Measurements from ENCODE around the gene MRPS18A. TPM values are rescaled to one million over a fixed set of nuclear protein-coding genes. Genes with fewer than 3 reads are reported as not detected.
"Not testable (repeated sequence)": the region's sequence is repeated elsewhere in the genome, so short reads cannot be mapped to it uniquely, and the experiment has no call there.

MRPS18A gene
- total RNA-seq, 1 experiment from 2014 or later: 77.8 TPM

DNA sequence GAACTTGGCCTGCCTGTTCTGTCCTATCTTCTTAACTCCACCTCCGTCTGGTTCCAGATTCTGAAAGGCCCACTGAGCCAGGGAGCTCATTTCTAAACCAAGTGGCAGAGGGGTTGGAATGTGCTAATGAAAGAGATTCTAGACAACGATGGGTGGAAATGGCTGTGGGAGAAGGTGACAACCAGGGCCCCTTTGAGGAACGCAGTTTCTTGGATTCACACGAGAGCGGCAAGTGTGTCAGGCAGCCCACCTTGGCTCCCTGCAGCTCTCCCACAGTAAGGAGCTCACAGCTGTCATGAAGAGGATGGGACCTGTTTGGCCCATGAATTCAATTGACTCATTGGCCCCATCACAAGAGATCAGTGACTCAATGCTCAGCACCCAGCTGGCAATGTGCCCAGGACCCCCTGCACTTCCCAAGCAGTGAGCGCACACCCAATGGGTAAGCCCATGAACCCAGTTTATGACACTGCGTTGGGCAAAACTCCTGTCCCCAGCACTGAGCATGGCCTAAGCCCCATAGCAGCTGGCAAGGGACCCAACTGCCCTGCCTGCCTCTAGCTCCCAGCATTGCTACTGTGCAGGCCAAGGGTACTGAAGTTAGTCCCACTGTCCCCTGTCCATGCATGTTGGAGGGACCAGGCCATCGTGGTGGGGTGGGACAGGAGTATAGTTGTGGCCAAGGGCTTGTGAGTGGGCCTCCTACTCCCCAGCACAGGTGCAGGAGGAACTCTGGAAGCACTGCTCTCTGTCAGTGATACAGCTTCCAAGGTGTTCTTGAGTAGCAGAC, 16.4 kb downstream of the MRPS18A start:
- no peak for DNase-seq (ENCODE audit: low read depth)

DNA sequence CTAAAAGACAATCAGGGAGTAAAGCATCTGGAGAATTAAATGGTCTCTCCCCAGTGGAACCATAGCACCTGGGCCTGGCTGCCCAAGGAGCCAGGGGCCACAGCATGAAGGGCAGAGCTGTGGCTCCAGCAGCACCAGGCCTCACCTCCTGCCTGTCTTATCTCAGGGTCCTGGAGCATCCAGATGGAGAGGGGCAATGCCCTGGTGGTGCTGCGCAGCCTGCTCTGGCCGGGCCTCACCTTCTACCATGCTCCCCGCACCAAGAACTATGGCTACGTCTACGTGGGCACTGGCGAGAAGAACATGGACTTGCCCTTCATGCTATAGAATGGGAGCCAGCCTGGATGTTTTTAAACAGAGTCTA, 17.0 kb downstream of the MRPS18A start:
- DNase-seq (ENCODE audit: low read depth): no peak

DNA sequence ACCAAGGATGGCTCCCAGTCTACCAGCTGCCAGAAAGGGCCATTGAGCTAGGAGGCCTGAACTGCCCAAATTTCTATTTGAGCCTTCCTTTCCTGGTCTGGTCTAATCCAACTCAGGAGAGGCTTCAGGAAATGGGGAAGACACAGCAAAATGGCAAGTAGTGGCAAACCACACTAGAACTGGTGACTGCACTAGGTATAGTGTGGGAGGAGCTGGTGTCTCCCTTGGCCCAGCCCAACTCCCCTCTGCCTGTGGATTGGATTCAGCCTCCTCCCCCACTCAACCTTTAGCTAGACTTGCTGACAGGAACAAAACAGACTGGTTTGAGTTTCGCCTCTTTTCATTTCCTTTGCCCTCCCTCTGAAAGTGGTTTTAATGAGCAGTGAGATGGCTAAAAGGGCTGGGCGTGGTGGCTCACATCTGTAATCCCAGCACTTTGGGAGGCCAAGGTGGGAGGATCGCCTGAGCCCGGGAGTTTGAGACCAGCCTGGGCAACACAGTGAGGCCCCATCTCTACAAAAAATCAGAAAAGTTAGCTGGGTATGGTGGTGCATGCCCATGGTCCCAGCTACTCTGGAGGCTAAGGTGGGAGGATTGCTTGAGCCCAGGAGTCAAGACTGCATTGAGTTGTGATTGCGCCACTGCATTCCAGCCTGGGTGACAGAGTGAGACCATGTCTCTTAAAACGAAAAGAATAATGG, 17.5 kb downstream of the MRPS18A start:
- no peak for DNase-seq (ENCODE audit: low read depth)

DNA sequence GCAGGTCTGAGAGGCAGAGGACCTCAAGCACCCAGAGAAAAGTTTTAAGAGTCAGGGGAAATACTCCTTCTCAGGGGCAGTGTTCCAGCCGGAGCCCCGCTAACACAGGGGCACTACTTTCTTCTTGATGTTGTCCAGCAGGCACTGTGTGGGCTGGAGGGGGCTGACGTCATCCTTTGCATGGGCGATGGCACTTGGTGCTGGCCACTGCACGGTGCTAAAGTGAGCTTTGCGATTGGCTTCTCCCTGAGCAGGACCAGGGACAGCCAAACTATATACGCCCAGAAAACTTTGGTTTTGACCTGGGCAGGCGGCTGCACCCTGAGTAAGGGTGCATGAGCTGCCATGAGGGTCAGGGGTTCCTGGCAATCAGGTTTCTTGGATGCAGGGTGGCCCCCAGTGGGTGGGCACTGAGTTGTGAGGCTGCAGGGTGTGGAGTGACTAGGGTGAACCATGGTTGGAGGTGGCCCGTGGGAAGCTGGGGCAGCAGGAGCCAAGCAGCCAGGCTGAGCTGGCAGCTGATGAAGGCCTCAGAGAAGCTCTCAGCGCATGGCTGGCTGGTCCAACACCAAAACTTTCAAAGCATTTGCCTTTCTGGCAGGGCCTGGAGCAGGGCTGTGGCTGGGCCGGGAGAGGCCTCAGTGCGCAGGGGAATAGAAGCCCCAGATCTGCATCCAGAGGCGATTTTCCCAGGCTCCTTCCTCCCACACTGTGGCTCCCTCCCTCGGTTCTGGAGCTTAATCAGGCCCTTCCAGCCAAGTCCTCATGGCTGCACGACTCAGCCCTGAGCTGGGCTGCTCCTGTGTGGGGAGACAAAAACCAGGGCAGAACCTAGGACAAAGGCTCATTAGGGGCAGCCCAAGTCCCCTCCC, 18.3 kb downstream of the MRPS18A start:
- DNase-seq (ENCODE audit: low read depth): peak; percentile 73

DNA sequence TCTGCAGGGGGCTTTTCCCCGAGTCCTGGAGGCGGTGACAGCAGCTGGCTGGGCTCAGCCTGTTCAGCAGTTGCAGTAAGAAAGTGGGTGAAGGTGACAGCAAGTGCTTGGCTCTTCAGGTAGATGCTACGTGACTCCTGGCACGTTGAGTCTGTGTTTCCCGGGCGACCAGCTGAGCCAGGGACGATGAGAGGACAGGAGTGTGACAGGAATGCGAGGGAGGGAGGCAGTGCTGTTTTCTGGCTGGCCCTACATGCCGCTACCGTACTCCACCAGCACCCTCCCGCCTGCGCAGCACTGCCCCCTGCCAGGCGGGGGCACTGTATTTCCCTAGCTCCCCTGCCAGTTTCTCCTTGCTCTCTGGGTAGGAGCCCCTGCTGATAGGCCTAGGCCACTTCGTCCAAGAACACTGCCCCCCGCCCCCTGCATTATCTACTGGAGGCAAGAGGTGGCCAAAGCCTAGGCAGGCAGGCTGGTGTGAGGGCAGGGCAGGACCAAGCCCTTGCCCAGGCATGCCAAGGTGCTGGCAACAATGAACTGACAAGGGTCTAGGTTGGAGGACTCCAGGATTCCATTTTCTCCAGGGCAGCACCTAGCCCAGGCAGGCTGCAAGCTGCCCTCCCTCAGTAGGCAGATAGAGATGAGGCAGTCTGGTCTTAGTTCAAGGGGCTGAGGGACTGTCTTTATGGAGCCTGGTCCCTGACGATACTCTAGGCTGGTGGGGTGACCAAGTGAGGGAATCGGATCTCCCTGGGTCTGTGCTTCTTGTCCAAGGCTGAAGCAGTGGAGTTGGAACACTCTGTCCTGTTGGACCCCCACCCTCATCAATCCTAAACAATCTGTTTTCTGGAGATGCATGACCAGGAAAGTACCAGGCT, 19.2 kb downstream of the MRPS18A start:
- DNase-seq (ENCODE audit: low read depth): peak; percentile 63

DNA sequence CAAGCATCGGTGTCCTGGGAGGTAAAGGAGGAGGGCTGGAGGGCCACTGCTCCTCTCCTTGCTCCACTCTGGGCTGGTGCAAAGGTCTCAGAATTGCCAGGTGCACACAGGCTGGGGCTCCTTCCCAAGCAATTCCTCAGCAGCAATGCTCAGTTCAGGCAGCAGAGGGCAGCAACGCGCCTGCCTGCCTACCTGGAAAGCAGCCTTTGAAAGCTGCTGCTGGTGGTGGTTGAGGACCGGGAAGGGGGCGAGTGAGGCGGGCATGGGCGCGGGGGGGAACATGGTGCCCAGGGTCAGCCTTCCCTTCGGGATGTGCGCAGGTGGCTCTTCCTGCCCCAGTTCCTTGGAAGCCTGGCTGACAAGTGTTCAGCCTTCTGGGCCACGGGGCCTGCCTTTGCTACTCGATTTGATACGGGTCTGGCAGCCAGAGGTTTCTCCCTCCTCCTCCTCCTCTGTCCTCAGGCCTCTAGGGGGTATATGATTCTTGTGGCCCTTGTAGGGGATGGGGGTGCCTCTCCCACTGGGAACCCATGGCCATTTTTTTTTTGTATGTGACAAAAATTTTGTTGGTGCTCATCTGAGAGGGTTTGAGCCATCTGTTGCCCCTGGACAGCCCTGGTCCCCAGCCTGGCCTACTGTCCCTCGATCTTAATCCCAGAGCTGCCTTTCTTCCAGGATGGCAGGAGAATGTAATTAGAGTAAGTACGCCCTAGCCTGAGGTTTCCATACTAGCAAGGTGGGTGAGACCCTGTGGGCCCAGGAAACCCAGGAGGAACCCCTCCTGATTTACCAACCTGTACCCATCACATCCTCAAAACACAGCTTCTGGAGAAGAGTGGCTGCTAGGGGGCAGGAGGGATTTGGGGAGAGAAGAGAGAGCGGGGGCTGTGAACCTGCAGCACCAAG, 20.1 kb downstream of the MRPS18A start:
- DNase-seq (ENCODE audit: low read depth): peak; percentile 88

DNA sequence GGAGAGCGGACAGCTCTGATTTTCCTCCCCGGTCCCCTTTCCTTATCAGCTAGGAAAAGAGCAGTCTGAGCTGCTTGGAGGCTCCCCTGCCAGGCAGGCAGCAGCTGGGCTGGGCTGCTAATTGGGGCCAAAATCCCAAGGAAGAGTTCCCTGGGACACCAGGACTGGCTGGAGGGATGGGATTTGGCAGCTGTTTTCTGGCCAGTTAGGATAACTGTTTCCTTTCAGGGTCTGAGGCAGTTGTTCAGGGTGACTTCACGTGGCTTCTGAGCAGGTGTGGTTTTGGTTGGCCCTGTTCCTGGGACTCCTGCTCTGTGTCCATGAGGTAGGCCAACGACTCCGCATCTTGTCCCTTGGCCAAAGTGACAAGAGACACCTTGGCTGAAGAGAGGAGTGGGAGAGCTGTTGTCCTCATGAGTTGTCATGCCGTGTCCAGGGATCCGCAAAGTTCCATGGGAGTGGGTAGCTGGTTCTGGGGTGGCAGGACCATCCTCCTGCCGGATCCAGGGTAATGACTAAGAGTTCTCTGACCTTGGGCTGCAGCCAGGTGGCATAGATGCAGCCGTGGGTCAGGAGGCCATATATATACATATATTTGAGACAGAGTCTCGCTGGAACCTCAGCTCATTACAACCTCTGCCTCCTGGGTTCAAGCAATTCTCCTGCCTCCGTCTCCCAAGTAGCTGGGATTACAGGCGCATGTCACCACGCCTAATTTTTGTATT, 21.2 kb downstream of the MRPS18A start:
- no peak for DNase-seq (ENCODE audit: low read depth)

DNA sequence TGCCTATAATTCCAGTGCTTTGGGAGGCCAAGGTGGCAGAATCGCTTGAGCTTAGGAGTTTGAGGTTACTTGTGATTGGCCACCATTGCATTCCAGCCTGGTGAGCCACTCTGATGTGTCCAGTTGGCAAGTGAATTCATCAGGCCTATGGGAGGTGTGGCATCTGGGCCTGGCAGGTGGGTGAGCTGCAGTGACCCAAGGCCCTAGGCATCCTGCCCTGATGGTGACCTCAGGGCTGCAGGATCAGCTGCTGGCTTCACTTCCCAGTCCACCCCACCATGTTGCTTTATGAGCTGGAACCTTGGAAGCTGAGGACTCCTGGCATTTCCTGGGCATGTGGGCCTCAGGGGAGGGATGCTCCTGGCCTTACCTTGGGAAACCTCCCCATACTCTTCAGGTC, 22.2 kb downstream of the MRPS18A start:
- DNase-seq (ENCODE audit: low read depth): peak; percentile 66

DNA sequence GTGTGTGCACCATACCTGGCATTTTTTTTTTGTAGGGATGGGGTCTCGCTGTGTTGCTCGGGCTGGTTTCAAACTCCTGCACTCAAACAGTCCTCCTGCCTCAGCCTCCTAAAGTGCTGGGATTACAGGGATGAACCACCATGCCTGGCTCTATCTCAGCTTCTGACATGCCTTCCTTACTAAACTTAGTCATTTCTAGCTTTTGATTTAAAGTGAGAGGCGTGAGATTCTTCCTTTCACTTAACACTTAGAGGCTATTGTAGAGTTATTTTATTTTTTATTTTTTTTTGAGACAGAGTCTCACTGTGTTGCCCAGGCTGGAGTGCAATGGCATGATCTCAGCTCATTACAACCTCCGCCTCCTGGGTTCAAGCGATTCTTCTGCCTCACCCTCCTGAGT, 24.6 kb downstream of the MRPS18A start:
- DNase-seq (ENCODE audit: low read depth): not testable (repeated sequence)

DNA sequence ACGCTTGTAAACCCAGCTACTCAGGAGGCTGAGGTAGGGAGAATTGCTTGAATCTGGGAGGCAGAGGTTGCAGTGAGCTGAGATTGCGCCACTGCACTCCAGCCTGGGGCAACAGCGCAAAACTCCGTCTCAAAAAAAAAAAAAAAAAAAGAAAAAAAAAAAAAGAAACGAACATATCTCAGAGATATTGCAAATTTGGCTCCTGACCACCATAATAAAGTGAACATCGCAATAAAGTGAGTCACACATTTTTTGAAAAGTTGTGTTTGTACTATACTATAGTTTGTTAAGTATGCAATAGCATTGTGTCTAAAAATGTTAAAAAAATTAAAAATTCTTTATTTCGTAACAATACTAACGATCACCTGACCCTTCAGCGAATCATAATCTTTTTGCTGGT, 29.4 kb downstream of the MRPS18A start:
- no peak for DNase-seq (ENCODE audit: low read depth)

DNA sequence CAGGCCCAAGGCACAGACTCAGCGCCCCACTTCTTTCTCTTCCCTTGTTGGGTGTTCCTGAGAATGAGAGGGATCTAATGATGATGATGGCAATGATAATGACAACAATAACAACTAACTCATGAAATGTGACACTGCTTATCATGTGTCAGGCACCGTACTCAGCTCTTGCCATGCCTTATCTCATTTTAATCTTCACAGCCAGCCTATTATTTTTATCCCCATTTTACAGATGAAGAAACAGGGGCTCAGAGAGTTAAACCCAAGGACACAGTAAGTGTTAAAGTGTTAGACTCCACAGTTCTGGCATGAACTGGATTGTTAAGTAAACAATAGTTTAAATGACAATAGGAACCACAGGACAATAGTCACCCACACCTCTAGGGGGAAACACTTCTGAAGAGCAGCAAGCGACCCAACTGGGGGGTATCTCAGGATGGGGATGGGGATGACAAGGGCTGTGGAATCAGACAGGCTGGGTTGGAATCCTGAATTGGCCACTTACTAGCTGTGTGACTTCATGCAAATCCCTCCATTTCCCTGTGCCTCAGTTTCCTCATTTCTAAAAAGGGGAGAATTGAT, 30.3 kb downstream of the MRPS18A start:
- DNase-seq (ENCODE audit: low read depth): no peak

DNA sequence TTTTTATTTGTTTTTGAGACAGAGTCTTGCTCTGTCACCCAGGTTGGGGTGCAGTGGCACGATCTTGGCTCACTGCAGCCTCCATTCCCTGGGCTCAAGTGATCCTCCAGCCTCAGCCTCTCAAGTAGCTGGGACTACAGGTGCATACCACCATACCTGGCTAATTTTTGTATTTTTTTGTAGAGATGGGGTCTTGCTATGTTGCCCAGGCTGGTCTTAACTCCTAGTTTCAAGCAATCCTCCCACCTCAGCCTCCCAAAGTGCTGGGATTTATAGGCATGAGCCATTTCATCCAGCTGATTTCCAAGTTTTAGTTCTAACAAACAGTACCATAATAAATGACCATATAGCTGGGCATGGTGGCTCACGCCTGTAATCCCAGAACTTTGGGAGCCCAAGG, 34.8 kb downstream of the MRPS18A start:
- DNase-seq (ENCODE audit: low read depth): not testable (repeated sequence)

DNA sequence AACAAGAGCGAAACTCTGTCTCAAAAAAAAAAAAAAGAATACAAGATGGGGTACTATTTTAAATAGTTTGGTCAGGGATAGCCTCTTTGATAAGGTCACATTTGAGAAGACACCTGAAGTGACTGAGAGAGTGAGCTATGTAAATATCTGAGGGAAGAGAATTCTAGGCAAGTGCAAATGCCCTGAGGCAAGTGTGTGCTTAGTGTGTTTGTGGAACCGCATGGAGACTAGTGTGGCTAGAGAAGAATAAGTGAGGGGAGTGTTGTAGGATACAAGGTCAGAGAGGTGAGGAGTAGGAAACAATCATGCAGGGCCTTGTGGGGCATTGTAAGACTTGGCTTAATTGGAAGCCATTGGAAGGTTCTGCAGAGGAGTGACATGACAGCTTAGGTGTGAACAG, 39.3 kb downstream of the MRPS18A start:
- DNase-seq (ENCODE audit: low read depth): no peak

DNA sequence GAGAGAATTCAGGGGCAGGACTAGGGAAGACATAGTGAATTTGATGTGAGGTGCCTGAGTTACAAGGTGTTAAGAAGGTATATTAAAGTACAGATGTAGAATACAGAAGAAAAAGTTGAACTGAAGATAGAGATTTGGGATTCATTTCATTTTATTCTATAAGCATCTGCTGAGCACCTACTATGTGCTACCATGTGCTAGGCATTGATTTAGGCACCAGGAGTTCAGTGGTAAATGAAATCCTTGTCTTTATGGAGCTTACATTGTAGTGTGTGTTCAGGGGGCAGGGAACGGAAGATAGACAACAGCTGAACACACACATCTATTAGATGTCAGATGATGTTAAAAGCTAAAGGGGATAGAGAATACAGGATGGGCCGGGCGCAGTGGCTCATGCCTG, 40.0 kb downstream of the MRPS18A start:
- DNase-seq (ENCODE audit: low read depth): no peak

DNA sequence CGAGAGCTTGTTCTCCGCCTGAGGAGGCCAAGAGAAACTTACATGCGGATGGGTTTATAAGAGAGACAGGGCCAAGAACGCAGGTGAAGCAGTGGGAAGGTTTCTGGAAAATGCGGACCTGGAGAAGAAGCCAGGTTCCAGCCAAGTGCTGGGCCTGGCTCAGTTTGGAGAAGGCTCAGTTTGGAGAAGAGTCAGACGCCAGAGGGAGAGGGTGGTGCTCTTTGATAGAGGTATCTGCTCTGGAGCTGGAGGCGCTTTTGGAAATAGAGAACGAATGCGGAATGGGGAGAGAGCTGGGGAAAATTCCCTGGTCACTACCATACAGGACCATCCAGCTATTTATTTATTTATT, 42.0 kb downstream of the MRPS18A start:
- DNase-seq (ENCODE audit: low read depth): no peak

DNA sequence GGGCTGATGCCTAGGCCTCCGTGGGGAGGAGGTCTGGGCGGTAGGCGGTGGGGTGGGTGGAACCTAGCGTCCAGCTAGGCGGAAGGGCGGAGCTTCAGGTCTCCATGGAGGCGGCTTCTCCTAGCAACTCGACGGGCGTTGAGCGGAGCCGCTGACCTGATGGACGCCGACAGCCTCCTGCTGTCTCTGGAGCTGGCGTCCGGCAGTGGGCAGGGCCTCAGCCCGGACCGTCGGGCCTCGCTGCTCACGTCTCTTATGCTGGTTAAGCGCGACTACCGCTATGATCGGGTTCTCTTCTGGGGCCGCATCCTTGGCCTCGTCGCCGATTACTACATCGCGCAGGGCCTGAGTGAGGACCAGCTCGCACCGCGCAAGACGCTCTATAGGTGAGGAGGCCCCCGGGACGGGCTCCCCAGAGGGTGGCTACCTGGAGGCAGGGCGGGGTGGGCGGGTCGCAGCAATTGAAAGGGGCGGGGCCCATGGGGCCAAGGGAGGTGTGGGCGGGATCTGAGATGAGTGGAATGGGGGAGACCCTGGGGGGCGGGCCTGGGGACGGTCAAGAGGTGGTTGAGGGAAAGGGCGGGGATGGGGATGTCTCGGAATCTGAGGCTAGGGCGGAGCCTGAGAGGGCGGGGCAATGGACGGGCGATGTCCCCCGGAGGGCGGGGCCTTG, 42.5 kb downstream of the MRPS18A start, which contains the start of gene RSPH9:
Gene RSPH9 (plus strand): TSS at position 97 of the 673 bp plus-strand sequence. CDS start 63 bp downstream, at position 160.
- peak; percentile 60 for DNase-seq (ENCODE audit: low read depth)

DNA sequence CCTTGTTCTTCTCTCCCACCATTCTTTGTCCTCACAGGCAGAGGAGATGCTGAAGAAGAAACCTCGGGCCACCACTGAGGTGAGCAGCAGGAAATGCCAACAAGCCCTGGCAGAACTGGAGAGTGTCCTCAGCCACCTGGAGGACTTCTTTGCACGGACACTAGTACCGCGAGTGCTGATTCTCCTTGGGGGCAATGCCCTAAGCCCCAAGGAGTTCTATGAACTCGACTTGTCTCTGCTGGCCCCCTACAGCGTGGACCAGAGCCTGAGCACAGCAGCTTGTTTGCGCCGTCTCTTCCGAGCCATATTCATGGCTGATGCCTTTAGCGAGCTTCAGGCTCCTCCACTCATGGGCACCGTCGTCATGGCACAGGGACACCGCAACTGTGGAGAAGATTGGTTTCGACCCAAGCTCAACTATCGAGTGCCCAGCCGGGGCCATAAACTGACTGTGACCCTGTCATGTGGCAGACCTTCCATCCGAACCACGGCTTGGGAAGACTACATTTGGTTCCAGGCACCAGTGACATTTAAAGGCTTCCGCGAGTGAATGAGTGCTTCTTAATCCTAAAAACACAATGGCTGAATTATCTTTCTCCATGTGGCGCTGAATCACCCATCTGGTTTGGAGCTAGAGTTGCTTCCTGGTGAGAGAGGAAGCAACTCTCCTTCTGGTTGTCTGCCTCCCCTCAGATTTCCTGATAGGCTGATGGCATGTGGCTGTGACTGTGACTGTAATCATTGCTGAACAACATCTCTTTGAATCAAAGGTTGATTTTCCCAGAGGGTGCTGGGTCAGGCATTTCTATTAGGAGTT, 47.4 kb downstream of the MRPS18A start:
- no peak for DNase-seq (ENCODE audit: low read depth)

DNA sequence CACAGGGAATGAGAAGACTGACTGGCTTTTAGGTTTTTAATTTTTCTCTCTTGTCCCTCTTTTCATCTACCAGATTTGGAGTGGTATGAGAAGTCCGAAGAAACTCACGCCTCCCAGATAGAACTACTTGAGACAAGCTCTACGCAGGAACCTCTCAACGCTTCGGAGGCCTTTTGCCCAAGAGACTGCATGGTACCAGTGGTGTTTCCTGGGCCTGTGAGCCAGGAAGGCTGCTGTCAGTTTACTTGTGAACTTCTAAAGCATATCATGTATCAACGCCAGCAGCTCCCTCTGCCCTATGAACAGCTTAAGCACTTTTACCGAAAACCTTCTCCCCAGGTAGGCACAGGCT, 51.3 kb downstream of the MRPS18A start:
- DNase-seq (ENCODE audit: low read depth): no peak

All from Daoy (cell line).